K562 (cell line): ENCODE measurements around the gene ARHGEF10L. TPM values are rescaled to one million over a fixed set of nuclear protein-coding genes. Genes with fewer than 3 reads are reported as not detected.

ENCODE experiments used
- ATAC-seq: fragments of 200-7000 bp; cut with Tn5 transposase; 3 replicates; pipeline ENCODE4 v1.9.1; 2020; ENCODE audit warnings: moderate library complexity
- BruUV-seq: library from RNA; stranded (reverse); fragments of 400-500 nt; replicated peaks from 2 replicates; lab custom pipeline; 2021; lab: Mats Ljungman, UMichigan
- CTCF ChIA-PET: fragments of 300-600 bp; formaldehyde crosslinking; extraction: SDS; loops from one replicate; lab custom pipeline; 2021; ENCODE audit warnings: low intra/inter-chr PET ratio; lab: Yijun Ruan, JAX
- POLR2A ChIA-PET: fragments of 300-600, 350-650 bp; sonication (Branson Sonifier 250); formaldehyde crosslinking; extraction: SDS; loops from one replicate; lab custom pipeline; 2021; ENCODE audit warnings: antibody characterized with exemption, inconsistent platforms; lab: Yijun Ruan, JAX
- DNase-seq, 4 experiments: peaks; one replicate each; pipeline versions ENCODE4 v3.0.0 to v3.0.0-alpha.2; 2011 to 2018; ENCODE audit warnings: low spot score in 3 of 4, mixed read lengths in 3 of 4; ENCODE audit errors: extremely low read depth in 1 of 4
- FAIRE-seq: peaks from 2 replicates; lab custom pipeline; 2011; peaks lifted over from hg19 to GRCh38; lab: Jason Lieb, UNC
- H2AFZ ChIP-seq: 2 replicates; pipeline ENCODE4 v1.6.0; 2011; ENCODE audit warnings: low read depth, low read length, control low read depth, inconsistent platforms
- H3K27ac ChIP-seq: fragments of 200-600 bp; 3 replicates; pipeline ENCODE4 v1.8.0; 2011; ENCODE audit warnings: low read depth, mild to moderate bottlenecking, control low read depth, inconsistent platforms, low read length, moderate library complexity, mixed read lengths; ENCODE audit errors: extremely low read depth
- H3K27me3 ChIP-seq, 2 experiments: fragments of 300-600 bp in 1 of 2; 2 replicates in 1 of 2; 3 replicates in 1 of 2; pipeline versions ENCODE4 v1.6.0 to v1.8.0; 2011; ENCODE audit warnings: inconsistent platforms in 2 of 2, low read length in 2 of 2, mild to moderate bottlenecking in 1 of 2, mixed read lengths in 1 of 2, moderate library complexity in 1 of 2; ENCODE audit not compliant: control insufficient read depth in 2 of 2, insufficient read depth in 2 of 2
- H3K36me3 ChIP-seq: fragments of 300-600 bp; 3 replicates; pipeline ENCODE4 v1.8.0; 2011; ENCODE audit warnings: mild to moderate bottlenecking, low read length, inconsistent platforms; ENCODE audit not compliant: control insufficient read depth, insufficient read depth
- H3K4me1 ChIP-seq, 2 experiments: fragments of 200-600 bp in 1 of 2; replicated peaks in 1 of 2; 2 replicates in 1 of 2; 3 replicates in 1 of 2; pipeline versions ENCODE4 v1.5.1 to v1.8.0; 2011; ENCODE audit warnings: inconsistent platforms in 2 of 2, low read length in 2 of 2, mild to moderate bottlenecking in 1 of 2, mixed read lengths in 1 of 2, moderate library complexity in 1 of 2; ENCODE audit not compliant: control insufficient read depth in 2 of 2, insufficient read depth in 2 of 2
- H3K4me2 ChIP-seq: 2 replicates; pipeline ENCODE4 v1.6.1; 2011; ENCODE audit warnings: low read length, control low read depth, inconsistent platforms, mixed read lengths; ENCODE audit not compliant: insufficient read depth
- H3K4me3 ChIP-seq: fragments of 200-600 bp; sonication (generic), shearing (Covaris generic); 2 replicates; pipeline ENCODE4 v1.5.1; 2016; ENCODE audit warnings: control low read depth, inconsistent platforms
- H3K79me2 ChIP-seq: fragments of 200-600 bp; 3 replicates; pipeline ENCODE4 v1.8.0; 2011; ENCODE audit warnings: low read length, inconsistent platforms; ENCODE audit not compliant: control insufficient read depth, insufficient read depth
- H3K9ac ChIP-seq, 2 experiments: 2 replicates each; pipeline versions ENCODE4 v1.6.0 to v1.6.1; 2011; ENCODE audit warnings: low read depth in 2 of 2, low read length in 2 of 2, control low read depth in 1 of 2, inconsistent platforms in 1 of 2, mild to moderate bottlenecking in 1 of 2, mixed read lengths in 1 of 2; ENCODE audit not compliant: insufficient read depth in 1 of 2
- H3K9me1 ChIP-seq: one replicate; pipeline ENCODE4 v1.6.0; 2011; ENCODE audit warnings: inconsistent platforms, mild to moderate bottlenecking, low read length, moderate library complexity; ENCODE audit not compliant: control insufficient read depth, insufficient read depth
- H3K9me3 ChIP-seq: replicated peaks from 2 replicates; pipeline ENCODE4 v1.5.1; 2011; ENCODE audit warnings: low read depth, low read length, inconsistent platforms; ENCODE audit not compliant: control insufficient read depth, insufficient read depth
- H4K20me1 ChIP-seq: replicated peaks from 2 replicates; pipeline ENCODE4 v1.6.1; 2011; ENCODE audit warnings: low read length, inconsistent platforms, mixed read lengths; ENCODE audit not compliant: control insufficient read depth, insufficient read depth
- CBX8 ChIP-seq: fragments of 200-600 bp; sonication (generic); IDR thresholded peaks from 2 replicates; pipeline ENCODE4 v1.6.1; 2012; ENCODE audit warnings: borderline replicate concordance, mixed run types, low read depth, mild to moderate bottlenecking, moderate library complexity, mixed read lengths, low read length, control low read depth, inconsistent platforms; ENCODE audit not compliant: poor library complexity, severe bottlenecking; ENCODE audit errors: extremely low read depth
- CHD4 ChIP-seq: fragments of 200-600 bp; sonication (generic); IDR thresholded peaks from 3 replicates; pipeline ENCODE4 v1.6.1; 2012; ENCODE audit warnings: low read depth, mild to moderate bottlenecking, mixed read lengths, low read length, inconsistent platforms; ENCODE audit not compliant: insufficient read depth, insufficient replicate concordance, poor library complexity, severe bottlenecking
- FOXA3 ChIP-seq, 2 experiments: fragments of 450-650 bp in 1 of 2; sonication (generic) in 1 of 2; formaldehyde crosslinking; IDR thresholded peaks in 1 of 2; conservative IDR thresholded peaks in 1 of 2; 2 replicates each; pipeline versions ENCODE4 v1.4.0 to v1.8.0; 2020 to 2022; ENCODE audit warnings: mild to moderate bottlenecking in 2 of 2, missing genetic modification reagents in 1 of 2
- NFATC3 ChIP-seq: fragments of 450-650 bp; IDR thresholded peaks from 2 replicates; pipeline ENCODE4 v1.6.1; 2017; ENCODE audit warnings: mild to moderate bottlenecking
- RNF2 ChIP-seq: sonication (generic); IDR thresholded peaks from 2 replicates; pipeline ENCODE4 v1.6.1; 2016
- SMARCA4 ChIP-seq: fragments of 450-650 bp; IDR thresholded peaks from 2 replicates; pipeline ENCODE4 v1.6.1; 2016
- TOE1 ChIP-seq, 2 experiments: fragments of 450-650 bp in 1 of 2; sonication (generic) in 1 of 2; formaldehyde crosslinking in 1 of 2; IDR thresholded peaks; 2 replicates each; pipeline versions ENCODE4 v1.7.1 to v1.8.0; 2016 to 2022; ENCODE audit warnings: borderline replicate concordance in 2 of 2, mild to moderate bottlenecking in 2 of 2, antibody characterized with exemption in 1 of 2, inconsistent platforms in 1 of 2, low read depth in 1 of 2, missing genetic modification reagents in 1 of 2, moderate library complexity in 1 of 2
- ZNF3 ChIP-seq: fragments of 250-450 bp; sonication (Bioruptor Pico); IDR thresholded peaks from 2 replicates; pipeline ENCODE4 v1.5.0; 2021; ENCODE audit warnings: mild to moderate bottlenecking, moderate library complexity
- ZNF707 ChIP-seq: fragments of 250-450 bp; sonication (Bioruptor Pico); conservative IDR thresholded peaks from 2 replicates; pipeline ENCODE4 v1.8.0; 2022; ENCODE audit warnings: inconsistent platforms, mild to moderate bottlenecking, moderate library complexity
- WGBS: fragments of 100-300 bp; shearing (Covaris generic); methylation state at CpG from one replicate; pipeline ENCODE4 v1.1.6; 2016; ENCODE audit warnings: low coverage, mixed read lengths; ENCODE audit not compliant: insufficient coverage; ENCODE audit errors: missing lambda C conversion rate; 5-methylcytosine and 5-hydroxymethylcytosine counted together
- in situ Hi-C: fragments of 300-500 bp; cut with MboI; formaldehyde crosslinking; loops from 4 replicates; pipeline ENCODE4 v1.15.0; 2018; ENCODE audit warnings: inconsistent platforms, mixed read lengths
- intact Hi-C: fragments of 100-400 bp; cut with micrococcal nuclease; formaldehyde crosslinking; loops from 2 replicates; pipeline ENCODE4 v1.14.2; 2022
- polyA plus RNA-seq, 8 experiments: library from polyadenylated mRNA; depleted of rRNA in 4 of 8; stranded (reverse) in 5 of 8; unstranded in 3 of 8; fragments of >200 nt; fragmentation: Nextera tagmentation in 2 of 8; fragmentation: Illumina TruSeq in 1 of 8; extraction: Ambion mirVana in 2 of 8; extraction: Trizol in 1 of 8; gene quantifications; 2 replicates each; pipeline versions ENCODE4 v1.2.1 to v1.2.3, GENCODE V29; 2011 to 2014; ENCODE audit warnings: inconsistent platforms in 1 of 8, missing spikeins in 1 of 8
- total RNA-seq, 7 experiments: library from RNA; depleted of rRNA in 6 of 7; stranded (reverse); fragments of >200 nt in 6 of 7; fragmentation: Illumina TruSeq in 2 of 7; extraction: Trizol in 2 of 7; gene quantifications; 2 replicates each; pipeline versions ENCODE4 v1.2.1 to v1.2.3, GENCODE V29; 2011 to 2021; ENCODE audit warnings: low replicate concordance in 1 of 7
- TF ChIP-seq, protein P1 (sequence below): fragments of 250-450 bp; sonication (Bioruptor Pico); IDR thresholded peaks from 2 replicates; pipeline ENCODE4 v1.5.0; 2020; ENCODE audit warnings: mild to moderate bottlenecking
- TF ChIP-seq, protein P2 (sequence below): fragments of 450-650 bp; IDR thresholded peaks from 2 replicates; pipeline ENCODE4 v1.6.1; 2017; ENCODE audit warnings: antibody characterized with exemption
- TF ChIP-seq, protein P3 (sequence below): fragments of 450-650 bp; formaldehyde crosslinking; IDR thresholded peaks from 2 replicates; pipeline ENCODE4 v1.4.0; 2022; ENCODE audit warnings: missing genetic modification characterization

The ARHGEF10L gene
- total and polyA plus RNA-seq, 9 of the 15 experiments (the other 6 are each of a cell fraction or from before 2014, with no cell fraction given) = 0.09 to 0.13 TPM; not detected in 7

DNA sequence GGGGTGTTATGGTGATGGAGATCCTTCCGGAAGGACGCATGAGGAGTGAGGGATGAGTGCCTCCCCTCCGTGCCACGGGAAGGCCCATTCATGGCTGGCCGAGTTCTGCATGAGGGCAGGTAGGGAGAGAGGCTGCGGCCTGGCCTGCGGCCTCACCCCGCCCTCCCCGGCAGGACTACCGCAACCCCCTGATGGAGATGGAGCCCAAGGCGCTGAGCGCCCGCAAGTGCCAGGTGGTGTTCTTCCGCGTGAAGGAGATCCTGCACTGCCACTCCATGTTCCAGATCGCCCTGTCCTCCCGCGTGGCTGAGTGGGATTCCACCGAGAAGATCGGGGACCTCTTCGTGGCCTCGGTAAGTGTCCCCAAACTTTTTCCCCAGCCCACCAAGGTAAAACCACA lies 83.3 kb downstream of the ARHGEF10L start:
- FAIRE-seq = no peak
- Histone ChIP-seq H3K79me2 (no peaks in the 10 kb centered on the region), H4K20me1 (peaks cover 20% of the 10 kb centered on the region), H3K9me1 (peaks cover 3% of the 10 kb centered on the region), H3K27me3 (peaks cover 8 to 77% of the 10 kb centered on the region in 2 experiments; a peak in 4 of 5 replicates), H3K4me1 (peaks cover 0 to 3% of the 10 kb centered on the region in 2 experiments; a peak in 2 of 5 replicates), H3K4me2 (no peak overlapping the region), H3K9ac (no peak overlapping the region), H3K27ac (no peak overlapping the region), H3K9me3 (no peaks in the 10 kb centered on the region), H3K36me3 (no peaks in the 10 kb centered on the region), H2AFZ (no peak overlapping the region), H3K4me3 (no peak overlapping the region)
- TF ChIP-seq NFATC3 = no peak
- TF ChIP-seq RNF2 = no peak
- no peak for TF ChIP-seq CHD4
- no peak for TF ChIP-seq SMARCA4
- TF ChIP-seq CBX8 = no peak
- no peak for TF ChIP-seq FOXA3 (CRISPR knock-in tag; conservative IDR thresholded peaks at IDR 0.05 in 1 of 2, IDR thresholded peaks at IDR 0.05 in 1 of 2)
- TF ChIP-seq, protein P1, sequence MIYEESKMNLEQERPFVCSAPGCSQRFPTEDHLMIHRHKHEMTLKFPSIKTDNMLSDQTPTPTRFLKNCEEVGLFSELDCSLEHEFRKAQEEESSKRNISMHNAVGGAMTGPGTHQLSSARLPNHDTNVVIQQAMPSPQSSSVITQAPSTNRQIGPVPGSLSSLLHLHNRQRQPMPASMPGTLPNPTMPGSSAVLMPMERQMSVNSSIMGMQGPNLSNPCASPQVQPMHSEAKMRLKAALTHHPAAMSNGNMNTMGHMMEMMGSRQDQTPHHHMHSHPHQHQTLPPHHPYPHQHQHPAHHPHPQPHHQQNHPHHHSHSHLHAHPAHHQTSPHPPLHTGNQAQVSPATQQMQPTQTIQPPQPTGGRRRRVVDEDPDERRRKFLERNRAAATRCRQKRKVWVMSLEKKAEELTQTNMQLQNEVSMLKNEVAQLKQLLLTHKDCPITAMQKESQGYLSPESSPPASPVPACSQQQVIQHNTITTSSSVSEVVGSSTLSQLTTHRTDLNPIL (CRISPR knock-in tag) = no peak
- TF ChIP-seq ZNF707 (CRISPR knock-in tag) = no peak
- no peak for TF ChIP-seq ZNF3 (CRISPR knock-in tag)
- TF ChIP-seq, protein P2, sequence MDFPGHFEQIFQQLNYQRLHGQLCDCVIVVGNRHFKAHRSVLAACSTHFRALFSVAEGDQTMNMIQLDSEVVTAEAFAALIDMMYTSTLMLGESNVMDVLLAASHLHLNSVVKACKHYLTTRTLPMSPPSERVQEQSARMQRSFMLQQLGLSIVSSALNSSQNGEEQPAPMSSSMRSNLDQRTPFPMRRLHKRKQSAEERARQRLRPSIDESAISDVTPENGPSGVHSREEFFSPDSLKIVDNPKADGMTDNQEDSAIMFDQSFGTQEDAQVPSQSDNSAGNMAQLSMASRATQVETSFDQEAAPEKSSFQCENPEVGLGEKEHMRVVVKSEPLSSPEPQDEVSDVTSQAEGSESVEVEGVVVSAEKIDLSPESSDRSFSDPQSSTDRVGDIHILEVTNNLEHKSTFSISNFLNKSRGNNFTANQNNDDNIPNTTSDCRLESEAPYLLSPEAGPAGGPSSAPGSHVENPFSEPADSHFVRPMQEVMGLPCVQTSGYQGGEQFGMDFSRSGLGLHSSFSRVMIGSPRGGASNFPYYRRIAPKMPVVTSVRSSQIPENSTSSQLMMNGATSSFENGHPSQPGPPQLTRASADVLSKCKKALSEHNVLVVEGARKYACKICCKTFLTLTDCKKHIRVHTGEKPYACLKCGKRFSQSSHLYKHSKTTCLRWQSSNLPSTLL = no peak
- TF ChIP-seq, protein P3, sequence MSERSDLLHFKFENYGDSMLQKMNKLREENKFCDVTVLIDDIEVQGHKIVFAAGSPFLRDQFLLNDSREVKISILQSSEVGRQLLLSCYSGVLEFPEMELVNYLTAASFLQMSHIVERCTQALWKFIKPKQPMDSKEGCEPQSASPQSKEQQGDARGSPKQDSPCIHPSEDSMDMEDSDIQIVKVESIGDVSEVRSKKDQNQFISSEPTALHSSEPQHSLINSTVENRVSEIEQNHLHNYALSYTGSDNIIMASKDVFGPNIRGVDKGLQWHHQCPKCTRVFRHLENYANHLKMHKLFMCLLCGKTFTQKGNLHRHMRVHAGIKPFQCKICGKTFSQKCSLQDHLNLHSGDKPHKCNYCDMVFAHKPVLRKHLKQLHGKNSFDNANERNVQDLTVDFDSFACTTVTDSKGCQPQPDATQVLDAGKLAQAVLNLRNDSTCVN (CRISPR knock-in tag) = no peak
- TF ChIP-seq TOE1 (IDR thresholded peaks at IDR 0.05; ENCODE audit: borderline replicate concordance) = no peak
- TF ChIP-seq TOE1 (CRISPR knock-in tag; IDR thresholded peaks at IDR 0.05; ENCODE audit: borderline replicate concordance, low read depth) = no peak
- WGBS = under 1% methylated on average over 18 of the region's 22 CpGs
- intact Hi-C loops (no loop called here), in situ Hi-C loops (no loop called here)
- BruUV-seq = no TSS peak
- DNase-seq = no peak
- CTCF ChIA-PET = interaction anchor here (1.1 kb wide), 1 partner anchor 135 kb away, joined by 4 read pairs; no protein-coding TSS in a partner anchor
- POLR2A ChIA-PET = no interaction called here
- ATAC-seq = no peak
